Measurements from ENCODE around the gene OLFML2A.
"Not testable (repeated sequence)": the region's sequence is repeated elsewhere in the genome, so short reads cannot be mapped to it uniquely, and the experiment has no call there.

OLFML2A gene

GRCh38 chr9:124776954-124777648, at the start of gene OLFML2A:
TSS of gene OLFML2A (plus strand) at chr9:124777133. CDS start at chr9:124777271, 138 bp downstream.
- DNase-seq: no peak

GRCh38 chr9:124730772-124731171, 46.2 kb upstream of the OLFML2A start:
- no peak for DNase-seq

GRCh38 chr9:124733964-124734740, 42.8 kb upstream of the OLFML2A start:
- DNase-seq: no peak

GRCh38 chr9:124734741-124735083, 42.2 kb upstream of the OLFML2A start:
- not testable (repeated sequence) for DNase-seq

GRCh38 chr9:124735121-124735520, 41.8 kb upstream of the OLFML2A start:
- DNase-seq: no peak

- not testable (repeated sequence) for DNase-seq
These were observed 38.9 kb upstream of the OLFML2A start for GRCh38 chr9:124738075-124738474.

- no peak for DNase-seq
These were observed 37.6 kb upstream of the OLFML2A start for GRCh38 chr9:124739360-124739759.

- no peak for DNase-seq
These were observed 35.8 kb upstream of the OLFML2A start for GRCh38 chr9:124741149-124741548.

GRCh38 chr9:124741662-124742061, 35.3 kb upstream of the OLFML2A start:
- DNase-seq: no peak

- DNase-seq: no peak
These were observed 34.0 kb upstream of the OLFML2A start for GRCh38 chr9:124742940-124743339.

GRCh38 chr9:124743686-124744348, 33.1 kb upstream of the OLFML2A start:
- no peak for DNase-seq

GRCh38 chr9:124747065-124747464, 29.9 kb upstream of the OLFML2A start:
- DNase-seq: no peak

- no peak for DNase-seq
These were observed 27.6 kb upstream of the OLFML2A start for GRCh38 chr9:124749284-124749683.

- no peak for DNase-seq
These were observed 27.2 kb upstream of the OLFML2A start for GRCh38 chr9:124749781-124750180.

GRCh38 chr9:124752967-124753366, 24.0 kb upstream of the OLFML2A start:
- DNase-seq: no peak

GRCh38 chr9:124754289-124754688, 22.6 kb upstream of the OLFML2A start:
- no peak for DNase-seq

GRCh38 chr9:124755061-124755460, 21.9 kb upstream of the OLFML2A start:
- no peak for DNase-seq

GRCh38 chr9:124756011-124756410, 20.9 kb upstream of the OLFML2A start:
- no peak for DNase-seq

- DNase-seq: no peak
These were observed 19.3 kb upstream of the OLFML2A start for GRCh38 chr9:124757616-124758015.

- DNase-seq: peak; percentile 72
These were observed 18.9 kb upstream of the OLFML2A start for GRCh38 chr9:124758061-124758460.

- DNase-seq: no peak
These were observed 18.2 kb upstream of the OLFML2A start for GRCh38 chr9:124758691-124759090.

- no peak for DNase-seq
These were observed 17.6 kb upstream of the OLFML2A start for GRCh38 chr9:124759327-124759726.

GRCh38 chr9:124760719-124761118, 16.2 kb upstream of the OLFML2A start:
- DNase-seq: no peak

GRCh38 chr9:124761196-124761595, 15.7 kb upstream of the OLFML2A start:
- no peak for DNase-seq
